Endodermal cell (in vitro differentiated cells): ENCODE measurements around the gene CYP2C19. TPM values are rescaled to one million over a fixed set of nuclear protein-coding genes. Genes with fewer than 3 reads are reported as not detected.

Experiments used
- DNase-seq: peaks from one replicate; pipeline ENCODE4 v3.0.0-alpha.2; 2017
- H3K27ac ChIP-seq: 2 replicates; pipeline ENCODE4 v1.5.1; 2013; ENCODE audit warnings: mild to moderate bottlenecking, low read depth, low read length, moderate library complexity
- H3K27me3 ChIP-seq: 2 replicates; pipeline ENCODE4 v1.6.1; 2013; ENCODE audit warnings: mild to moderate bottlenecking, low read length, moderate library complexity; ENCODE audit not compliant: insufficient read depth, control insufficient read depth, poor library complexity, severe bottlenecking
- H3K36me3 ChIP-seq: 2 replicates; pipeline ENCODE4 v1.7.0; 2013; ENCODE audit warnings: mild to moderate bottlenecking, low read length, moderate library complexity; ENCODE audit not compliant: control insufficient read depth, insufficient read depth
- H3K4me1 ChIP-seq: one replicate; pipeline ENCODE4 v1.7.0; 2013; ENCODE audit warnings: low read length; ENCODE audit not compliant: control insufficient read depth, insufficient read depth
- H3K4me3 ChIP-seq: 2 replicates; pipeline ENCODE4 v1.5.1; 2013; ENCODE audit warnings: mild to moderate bottlenecking, low read length, moderate library complexity
- H3K9ac ChIP-seq: 2 replicates; pipeline ENCODE4 v1.6.1; 2013; ENCODE audit warnings: mild to moderate bottlenecking, low read length, moderate library complexity; ENCODE audit not compliant: poor library complexity, severe bottlenecking; ENCODE audit errors: extremely low read depth
- H3K9me3 ChIP-seq: 2 replicates; pipeline ENCODE4 v1.6.1; 2013; ENCODE audit warnings: mild to moderate bottlenecking, low read length, moderate library complexity; ENCODE audit not compliant: control insufficient read depth
- H3K27ac Mint-ChIP-seq: 2 replicates; pipeline ENCODE4 v1.8.0; 2020; ENCODE audit warnings: mixed read lengths
- H3K27me3 Mint-ChIP-seq: 2 replicates; pipeline ENCODE4 v1.8.0; 2021; ENCODE audit warnings: mild to moderate bottlenecking, mixed read lengths; ENCODE audit not compliant: insufficient read depth
- H3K36me3 Mint-ChIP-seq: 2 replicates; pipeline ENCODE4 v1.8.0; 2020; ENCODE audit warnings: low read depth, mixed read lengths
- H3K4me1 Mint-ChIP-seq: 2 replicates; pipeline ENCODE4 v1.8.0; 2020; ENCODE audit warnings: mixed read lengths
- H3K4me3 Mint-ChIP-seq: 2 replicates; pipeline ENCODE4 v1.8.0; 2020; ENCODE audit warnings: mild to moderate bottlenecking, moderate library complexity, mixed read lengths
- H3K9me3 Mint-ChIP-seq: 2 replicates; pipeline ENCODE4 v1.8.0; 2020; ENCODE audit warnings: mild to moderate bottlenecking, mixed read lengths
- CTCF ChIP-seq: fragments of 200-600 bp; sonication (generic); conservative IDR thresholded peaks from 2 replicates; pipeline ENCODE4 v1.5.0; 2021; ENCODE audit warnings: antibody characterized with exemption, mild to moderate bottlenecking
- WGBS, 2 experiments: methylation state at CpG; one replicate each; pipeline versions ENCODE4 v1.1.5 to v1.1.7; 2013; ENCODE audit warnings: missing lambda C conversion rate in 2 of 2, mixed read lengths in 1 of 2; ENCODE audit not compliant: insufficient coverage in 1 of 2, insufficient read length in 1 of 2; 5-methylcytosine and 5-hydroxymethylcytosine counted together
- long read RNA-seq, 4 experiments: library from polyadenylated mRNA in 2 of 4; library from RNA in 1 of 4; library from capped mRNA in 1 of 4; stranded (forward) in 3 of 4; unstranded in 1 of 4; transcript quantifications; one replicate each; pipeline ENCODE4 v2.0.0, GENCODE V29; 2020 to 2021; ENCODE audit warnings: inconsistent platforms in 1 of 4
- polyA plus RNA-seq, 2 experiments: library from polyadenylated mRNA; stranded (reverse); fragments of 50-300 nt; gene quantifications; one replicate each; pipeline ENCODE4 v1.2.3, GENCODE V29; 2013
- total RNA-seq, 2 donors: library from RNA; stranded (reverse); fragmentation: NEBNext Ultra II Directional in 1 of 2; extraction: Animal tissue kit (Norgen Biotek cat#: 25700) in 1 of 2; gene quantifications; 2 replicates in 1 of 2; 3 replicates in 1 of 2; pipeline ENCODE4 v1.2.1, GENCODE V29; 2021

Gene CYP2C19
- under 1 TPM in 1 of 2 donors, not detected in 1; 0.22 TPM for total RNA-seq
- not detected for polyA plus RNA-seq (2013, experiment 1 of 2)
- not detected for polyA plus RNA-seq (2013, experiment 2 of 2)
- long read RNA-seq, experiment 1, result 0 reads
- long read RNA-seq, experiment 2, result 0 reads
- long read RNA-seq, experiment 3, result 0 reads
- long read RNA-seq, experiment 4, result 0 reads

- H3K27me3 Mint-ChIP-seq, result no peaks in the 10 kb centered on the region
- no peaks in the 10 kb centered on the region for H3K36me3 ChIP-seq
- H3K4me1 ChIP-seq, result no peaks in the 10 kb centered on the region
- no peak within 1 kb of the TSS for H3K4me3 ChIP-seq
- H3K27ac Mint-ChIP-seq, result no peak within 1 kb of the TSS
- H3K9me3 ChIP-seq, result no peaks in the 10 kb centered on the region
- no peak within 1 kb of the TSS for H3K4me3 Mint-ChIP-seq
- no peaks in the 10 kb centered on the region for H3K36me3 Mint-ChIP-seq
- WGBS, 2 experiments, result 80 to 93% methylated on average over 1 to 3 of the region's 3 CpGs
- DNase-seq, result no peak
- no peak within 1 kb of the TSS for H3K27ac ChIP-seq
- no peak within 1 kb of the TSS for H3K9ac ChIP-seq
- no peaks in the 10 kb centered on the region for H3K9me3 Mint-ChIP-seq
- peaks cover 2% of the 10 kb centered on the region for H3K4me1 Mint-ChIP-seq
- TF ChIP-seq CTCF, result no peak
- H3K27me3 ChIP-seq, result no peaks in the 10 kb centered on the region
Observed at GRCh38 chr10:94762393-94762792, at the start of gene CYP2C19. CYP2C19 (plus strand) TSS chr10:94762681; CDS start chr10:94762706, 25 bp downstream.

- H3K4me1 ChIP-seq, result no peaks in the 10 kb centered on the region
- no peak overlapping the region for H3K4me3 ChIP-seq
- H3K36me3 ChIP-seq, result no peaks in the 10 kb centered on the region
- H3K36me3 Mint-ChIP-seq, result no peaks in the 10 kb centered on the region
- no peaks in the 10 kb centered on the region for H3K27me3 Mint-ChIP-seq
- H3K4me3 Mint-ChIP-seq, result no peak overlapping the region
- H3K27me3 ChIP-seq, result no peaks in the 10 kb centered on the region
- TF ChIP-seq CTCF, result no peak
- H3K27ac ChIP-seq, result no peak overlapping the region
- H3K9ac ChIP-seq, result no peak overlapping the region
- DNase-seq, result no peak
- H3K27ac Mint-ChIP-seq, result no peak overlapping the region
- H3K9me3 ChIP-seq, result no peaks in the 10 kb centered on the region
- no peaks in the 10 kb centered on the region for H3K4me1 Mint-ChIP-seq
- H3K9me3 Mint-ChIP-seq, result no peaks in the 10 kb centered on the region
Observed at GRCh38 chr10:94725871-94726270, 36.6 kb upstream of the CYP2C19 start.

GRCh38 chr10:94735197-94735596 lies 27.3 kb upstream of the CYP2C19 start:
- Histone ChIP-seq H3K27me3 (no peaks in the 10 kb centered on the region), H3K9me3 (no peaks in the 10 kb centered on the region), H3K4me1 (no peaks in the 10 kb centered on the region), H3K27ac (no peak overlapping the region), H3K9ac (no peak overlapping the region), H3K36me3 (no peaks in the 10 kb centered on the region), H3K4me3 (no peak overlapping the region)
- TF ChIP-seq CTCF, result no peak
- Mint-ChIP-seq H3K27ac (no peak overlapping the region), H3K9me3 (peaks cover 3% of the 10 kb centered on the region), H3K4me1 (no peaks in the 10 kb centered on the region), H3K4me3 (no peak overlapping the region), H3K27me3 (peaks cover 2% of the 10 kb centered on the region), H3K36me3 (no peaks in the 10 kb centered on the region)
- DNase-seq, result no peak
- WGBS, 2 experiments, result 92 to 100% methylated on average over 2 to 3 of the region's 3 CpGs
